HG03135 (cell line): ENCODE data around the gene IGSF21.
"Not testable (repeated sequence)": the region's sequence is repeated elsewhere in the genome, so short reads cannot be mapped to it uniquely, and the experiment has no call there.

Experiments used
- ATAC-seq: cut with Tn5 transposase; IDR thresholded peaks from one replicate; pipeline ENCODE4 v1.9.1; 2021; ENCODE audit warnings: mild to moderate bottlenecking, moderate library complexity; ENCODE audit not compliant: unreplicated experiment

Gene IGSF21

DNA sequence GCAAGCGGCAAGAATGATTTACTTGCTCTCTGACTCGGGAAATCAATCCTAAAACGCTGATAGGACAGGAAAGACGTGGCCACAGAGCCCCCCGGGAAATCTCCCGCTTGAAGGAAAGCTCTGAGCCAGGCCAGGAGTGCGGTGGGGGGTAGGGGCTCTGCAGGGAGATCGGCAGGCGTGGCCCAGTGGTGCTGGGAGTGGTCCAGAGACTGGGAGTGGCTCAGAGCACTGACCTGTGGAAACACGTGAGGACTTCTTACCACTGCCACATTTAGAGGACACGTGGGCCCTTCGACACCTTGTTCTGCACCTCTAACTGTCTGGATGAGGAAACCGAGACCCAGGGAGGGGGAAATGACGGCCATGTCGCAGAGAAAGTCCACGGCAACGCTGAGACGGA, 243.1 kb downstream of the IGSF21 start:
- ATAC-seq = no peak

- no peak for ATAC-seq
Observed at GRCh38 chr1:18351735-18352134, 244.1 kb downstream of the IGSF21 start.

GRCh38 chr1:18352636-18353265, 245.2 kb downstream of the IGSF21 start:
- no peak for ATAC-seq

DNA sequence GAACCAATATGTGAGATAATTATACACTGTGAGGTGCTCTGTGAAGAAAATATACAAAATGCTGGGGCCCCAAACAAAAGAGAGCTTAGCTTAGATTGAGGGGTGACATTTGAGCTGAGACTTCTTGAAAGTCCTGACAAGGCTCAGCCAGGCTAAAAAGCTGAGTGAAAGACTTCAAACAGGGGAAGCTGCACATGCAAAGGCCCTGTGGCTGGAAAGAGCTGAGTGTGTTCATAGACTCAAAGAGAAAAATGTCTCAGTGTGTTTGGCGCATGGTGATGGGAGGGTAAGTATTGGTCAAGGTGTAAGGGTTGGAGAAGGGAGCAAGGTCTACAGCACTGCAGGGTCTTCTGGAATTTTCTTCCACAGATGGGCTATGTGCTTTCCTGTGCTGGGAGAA, 245.9 kb downstream of the IGSF21 start:
- no peak for ATAC-seq

GRCh38 chr1:18353992-18354391, 246.4 kb downstream of the IGSF21 start:
- ATAC-seq = no peak

GRCh38 chr1:18354612-18355011, 247.0 kb downstream of the IGSF21 start:
- no peak for ATAC-seq

DNA sequence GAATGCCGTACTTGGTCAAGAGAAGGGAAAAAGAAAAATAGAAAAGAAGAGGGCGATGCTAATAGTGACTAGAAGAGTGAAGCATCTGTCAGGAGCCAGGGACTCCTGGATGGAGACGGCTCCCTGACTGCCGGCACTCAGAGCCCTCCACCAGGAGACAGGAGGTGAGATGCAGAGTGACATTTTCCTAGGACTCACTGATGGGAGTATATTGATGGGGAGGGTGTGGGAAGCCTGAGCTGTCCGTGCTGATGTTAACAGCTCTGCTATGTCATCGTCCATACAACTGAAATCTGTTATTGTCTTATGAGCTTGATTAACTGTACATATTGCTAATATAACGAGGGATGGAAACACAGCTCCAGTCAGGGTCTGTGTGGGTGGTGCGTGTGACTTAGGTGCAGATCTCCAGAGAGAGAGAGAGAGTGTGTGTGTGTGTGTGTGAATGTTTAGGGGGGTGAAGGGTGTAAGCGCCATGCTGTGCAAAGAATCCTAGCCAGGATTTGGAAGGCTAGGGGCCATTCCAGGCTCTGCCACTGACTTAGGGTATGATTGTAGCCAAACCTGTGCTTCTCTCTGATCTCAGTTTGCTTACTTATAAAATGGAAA, 250.1 kb downstream of the IGSF21 start:
- ATAC-seq = no peak

GRCh38 chr1:18358600-18358999, 251.0 kb downstream of the IGSF21 start:
- no peak for ATAC-seq

DNA sequence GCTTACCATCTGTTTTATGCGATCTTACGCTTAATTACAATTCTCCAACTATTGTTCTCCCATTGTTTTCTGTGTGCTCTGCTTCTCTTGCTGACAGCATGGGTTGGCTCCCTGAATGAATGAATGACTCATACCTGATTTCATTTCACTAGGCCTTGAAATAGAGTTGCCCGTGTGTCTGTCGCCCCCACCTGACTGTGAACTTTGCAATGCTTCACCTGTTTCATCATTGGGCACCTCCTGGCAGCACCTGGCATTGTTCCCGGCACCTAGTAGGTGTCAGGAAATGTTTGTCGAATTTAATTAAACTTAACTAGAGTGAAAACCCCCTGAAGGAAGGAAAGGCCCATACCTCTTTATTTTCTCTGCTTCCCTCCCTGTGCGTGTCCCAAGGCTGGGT, 252.7 kb downstream of the IGSF21 start:
- no peak for ATAC-seq

DNA sequence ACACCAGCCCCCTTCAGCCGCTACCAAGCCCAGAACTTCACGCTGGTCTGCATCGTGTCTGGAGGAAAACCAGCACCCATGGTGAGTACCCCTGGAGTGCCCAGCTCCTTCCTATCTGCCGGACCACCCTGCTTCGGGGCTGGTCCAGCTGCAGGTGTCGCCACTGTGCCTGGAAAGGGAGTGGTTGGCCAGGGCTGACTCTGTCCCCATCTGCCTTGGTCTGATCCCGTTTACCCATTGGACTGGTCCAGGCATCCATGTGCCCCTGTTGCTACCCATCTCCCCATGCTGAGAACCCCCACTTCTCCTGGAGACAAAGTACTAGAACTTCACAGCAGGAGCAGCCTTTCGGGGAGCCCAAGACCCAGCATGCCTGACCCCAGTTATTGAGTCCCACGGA, 254.6 kb downstream of the IGSF21 start:
- no peak for ATAC-seq

DNA sequence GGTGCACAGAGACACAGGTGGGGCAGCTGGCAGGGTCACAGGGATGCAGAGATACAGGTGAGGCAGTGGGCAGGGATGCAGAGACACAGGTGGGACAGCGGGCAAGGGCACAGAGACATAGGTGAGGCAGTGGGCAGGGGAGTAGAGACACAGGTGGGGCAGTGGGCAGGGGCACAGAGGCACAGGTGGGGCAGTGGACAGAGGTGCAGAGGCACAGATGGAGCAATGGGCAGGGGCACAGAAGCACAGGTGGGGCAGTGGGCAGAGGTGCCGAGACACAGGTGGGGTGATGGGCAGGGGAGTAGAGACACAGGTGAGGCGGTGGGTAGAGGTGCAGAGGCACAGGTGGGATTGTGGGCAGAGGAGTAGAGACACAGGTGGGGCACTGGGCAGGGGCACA, 255.8 kb downstream of the IGSF21 start:
- no peak for ATAC-seq

GRCh38 chr1:18365099-18365705, 257.6 kb downstream of the IGSF21 start:
- no peak for ATAC-seq

- ATAC-seq = not testable (repeated sequence)
Observed at GRCh38 chr1:18372505-18372904, 264.9 kb downstream of the IGSF21 start.

GRCh38 chr1:18373151-18373550, 265.6 kb downstream of the IGSF21 start:
- ATAC-seq = no peak

DNA sequence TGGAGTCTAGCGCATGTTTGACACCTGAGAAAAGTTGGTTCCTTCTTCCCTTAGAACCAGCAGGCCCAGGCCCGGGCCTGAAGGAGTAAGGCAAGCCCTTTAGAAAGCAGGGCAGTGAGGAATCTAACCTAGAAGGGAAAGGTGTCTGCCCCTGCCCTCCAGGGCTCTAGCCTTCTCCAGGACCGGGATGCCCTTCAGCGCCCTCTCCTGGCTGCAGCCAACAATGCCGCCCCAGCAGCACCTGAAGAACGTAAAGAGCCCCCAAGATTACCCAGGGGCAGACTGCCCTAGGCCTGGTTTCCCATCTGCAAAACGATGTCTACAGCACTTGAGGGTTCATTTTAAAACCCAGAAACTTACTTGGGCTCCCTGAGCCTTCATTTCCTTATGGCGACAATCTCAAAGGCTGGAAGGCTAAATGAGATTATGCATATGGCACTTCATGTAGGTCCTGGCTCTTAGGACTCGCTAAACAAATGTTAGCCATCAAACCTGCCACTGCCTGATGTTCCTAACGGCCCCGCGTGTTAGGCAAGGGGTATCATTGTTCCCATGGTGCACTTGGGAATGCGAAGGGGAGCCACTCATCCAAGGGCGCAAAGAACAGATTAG, 266.4 kb downstream of the IGSF21 start:
- no peak for ATAC-seq

GRCh38 chr1:18376661-18377060, 269.1 kb downstream of the IGSF21 start:
- no peak for ATAC-seq

GRCh38 chr1:18380288-18380687, 272.7 kb downstream of the IGSF21 start:
- no peak for ATAC-seq

GRCh38 chr1:18384059-18384458, 276.5 kb downstream of the IGSF21 start:
- no peak for ATAC-seq

- ATAC-seq = no peak
Observed at GRCh38 chr1:18384471-18384870, 276.9 kb downstream of the IGSF21 start.

- no peak for ATAC-seq
Observed at GRCh38 chr1:18385239-18385790, 277.7 kb downstream of the IGSF21 start.

DNA sequence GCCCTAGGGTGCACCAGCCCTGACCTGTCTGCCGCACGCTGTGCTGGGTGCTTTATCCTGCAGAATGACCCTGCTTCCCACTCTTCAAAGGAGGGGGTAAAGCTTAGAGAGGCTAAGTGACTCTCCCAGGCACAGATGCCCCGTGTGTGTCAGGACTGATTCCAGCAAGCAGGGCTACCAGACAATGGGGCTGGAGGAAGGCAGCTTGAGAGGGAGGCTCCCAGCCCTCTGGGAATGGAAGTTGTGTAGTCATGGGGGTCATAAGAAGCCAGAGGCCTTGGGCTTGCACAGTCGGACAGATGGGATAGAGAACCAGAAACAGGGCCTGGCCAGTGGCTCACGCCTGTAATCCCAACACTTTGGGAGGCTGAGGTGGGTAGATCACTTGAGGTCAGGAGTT, 279.0 kb downstream of the IGSF21 start:
- ATAC-seq = no peak

DNA sequence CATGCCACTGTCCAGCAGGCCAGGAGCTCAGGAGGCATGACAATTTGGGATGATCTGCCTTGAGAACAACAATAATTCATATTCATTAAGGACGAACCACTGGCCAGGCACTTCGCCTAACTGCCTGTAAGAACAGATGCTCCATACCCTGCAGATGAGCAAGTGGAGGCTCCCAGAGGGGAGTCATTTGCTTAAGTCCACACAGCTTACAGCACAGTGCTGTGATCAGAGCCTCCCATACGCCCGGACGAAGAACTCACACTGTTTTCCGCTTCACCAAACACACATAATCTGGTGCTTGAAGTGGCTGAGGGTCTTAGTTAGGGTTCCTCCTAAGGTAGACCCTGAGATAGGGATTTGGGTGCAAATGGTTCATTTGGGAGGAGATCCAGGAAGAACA, 279.7 kb downstream of the IGSF21 start:
- no peak for ATAC-seq
